NCI-H1436 (cell line): ENCODE data around the gene HDAC4.

Experiments
- DNase-seq: peaks from one replicate; lab custom pipeline; 2025; lab: John Stamatoyannopoulos, UW

Gene HDAC4

DNA sequence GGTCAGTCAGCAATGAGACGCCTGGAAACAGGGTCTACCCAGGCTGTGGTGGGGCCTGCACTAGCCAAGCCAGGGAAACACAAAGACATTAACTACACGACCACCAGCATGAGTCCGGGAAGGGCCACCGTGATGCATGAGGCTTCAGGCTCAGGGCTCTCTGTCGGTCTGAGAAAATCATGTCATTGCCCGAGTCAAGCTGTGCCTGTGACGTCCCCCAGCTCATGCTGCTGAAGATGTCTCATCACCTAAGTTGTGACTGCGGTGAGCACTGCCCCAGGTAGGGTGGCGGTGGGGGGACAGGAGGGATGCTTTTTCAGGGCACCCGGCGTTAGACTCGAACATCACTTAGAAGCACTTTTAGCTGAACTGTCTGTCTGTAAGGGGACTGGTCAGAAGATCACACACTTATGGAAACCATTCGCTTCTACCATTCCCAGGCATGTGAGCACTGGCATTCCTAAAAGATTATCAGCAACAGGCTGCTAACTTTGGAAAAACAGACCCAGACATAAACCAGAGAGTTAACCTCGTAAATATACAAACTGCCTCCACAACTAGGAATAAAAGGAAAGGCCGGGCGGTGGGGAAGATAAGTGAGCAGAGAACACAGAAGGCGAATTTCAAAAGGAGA is 234.5 kb downstream of the HDAC4 start:
- no peak for DNase-seq

DNA sequence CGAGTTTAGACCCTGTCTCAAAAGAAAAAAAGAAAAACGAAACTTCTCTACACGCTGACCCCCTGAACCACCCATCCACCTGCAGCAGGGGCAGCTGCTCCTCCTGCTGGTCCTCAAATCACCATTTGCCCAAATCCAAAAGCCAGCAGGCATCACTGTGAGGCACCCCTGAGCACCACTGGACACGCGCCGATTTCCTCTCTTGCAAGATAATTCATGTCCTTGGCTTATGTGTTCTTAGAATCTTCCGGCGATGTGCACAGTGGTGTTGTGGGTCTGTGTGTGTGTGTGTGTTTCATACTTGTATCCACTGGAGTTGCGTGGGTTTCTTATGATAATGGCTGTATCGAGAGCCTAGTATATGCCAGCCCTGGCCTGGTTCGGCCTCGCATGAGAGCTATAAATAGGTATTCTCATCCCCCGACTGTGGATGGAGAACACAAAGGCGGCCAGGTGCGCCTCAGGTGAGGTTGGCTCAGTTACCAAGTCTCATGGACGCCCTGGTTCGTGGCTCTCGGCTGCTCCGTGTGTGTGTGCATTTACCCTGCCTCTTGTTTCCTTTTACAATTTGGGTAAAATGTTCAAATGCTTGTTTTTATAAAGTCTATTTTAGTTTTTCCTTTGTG is 235.5 kb downstream of the HDAC4 start:
- DNase-seq = no peak

DNA sequence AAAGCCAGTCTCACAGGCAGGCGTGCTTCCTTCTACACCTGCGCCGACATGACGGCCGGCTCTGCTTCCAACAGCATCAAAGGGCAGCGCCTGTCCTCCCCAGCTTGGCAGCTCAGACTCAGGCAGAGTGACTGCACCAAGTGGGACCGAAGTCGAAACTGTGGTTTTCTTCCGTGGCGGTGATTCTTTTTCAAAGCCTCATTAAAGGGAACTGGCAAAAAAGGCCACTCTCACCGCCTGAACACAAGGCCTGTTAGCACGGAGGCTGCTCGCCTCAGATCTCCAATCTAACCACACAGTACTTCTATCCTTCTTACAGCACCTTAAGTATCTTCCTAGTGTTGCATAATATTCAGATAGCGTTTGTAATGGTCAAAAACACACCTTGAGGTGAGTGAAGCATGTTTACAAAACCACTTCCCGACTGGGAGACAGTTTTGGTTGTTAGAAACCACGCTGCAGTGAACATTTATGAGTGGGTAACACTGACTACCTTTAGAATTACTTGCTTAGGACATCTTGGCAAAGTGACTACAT is 236.4 kb downstream of the HDAC4 start:
- DNase-seq = no peak

DNA sequence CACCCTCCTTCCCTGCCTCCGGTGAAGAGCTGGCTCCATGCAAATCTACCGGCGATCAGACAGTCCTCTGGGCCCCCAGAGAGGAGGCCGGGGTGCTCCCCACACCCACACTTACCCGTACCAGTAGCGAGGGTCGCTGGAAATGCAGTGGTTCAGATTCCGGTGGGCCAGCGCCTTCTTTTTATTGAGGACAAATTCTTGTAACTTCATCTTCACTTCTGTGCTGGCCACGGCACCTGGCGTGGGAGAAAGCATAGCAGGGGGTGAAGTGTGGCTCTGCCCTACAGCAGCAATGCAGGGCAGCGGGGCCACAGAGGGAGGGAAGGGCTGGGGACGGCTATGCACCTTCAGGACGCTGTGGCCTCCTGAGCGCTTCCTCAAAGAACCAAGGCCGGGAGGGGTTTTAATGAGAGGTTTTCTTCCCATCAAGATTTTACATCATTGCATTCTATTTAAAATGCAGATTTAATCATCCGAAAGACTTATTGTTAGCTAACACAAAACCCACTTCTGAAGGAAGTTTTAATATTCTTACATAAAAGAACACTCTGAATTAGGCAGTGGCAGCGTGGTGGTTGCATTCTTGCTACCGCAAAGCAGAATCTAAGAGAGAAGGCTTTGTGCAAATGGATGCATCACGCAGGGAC is 237.0 kb downstream of the HDAC4 start:
- DNase-seq = no peak

DNA sequence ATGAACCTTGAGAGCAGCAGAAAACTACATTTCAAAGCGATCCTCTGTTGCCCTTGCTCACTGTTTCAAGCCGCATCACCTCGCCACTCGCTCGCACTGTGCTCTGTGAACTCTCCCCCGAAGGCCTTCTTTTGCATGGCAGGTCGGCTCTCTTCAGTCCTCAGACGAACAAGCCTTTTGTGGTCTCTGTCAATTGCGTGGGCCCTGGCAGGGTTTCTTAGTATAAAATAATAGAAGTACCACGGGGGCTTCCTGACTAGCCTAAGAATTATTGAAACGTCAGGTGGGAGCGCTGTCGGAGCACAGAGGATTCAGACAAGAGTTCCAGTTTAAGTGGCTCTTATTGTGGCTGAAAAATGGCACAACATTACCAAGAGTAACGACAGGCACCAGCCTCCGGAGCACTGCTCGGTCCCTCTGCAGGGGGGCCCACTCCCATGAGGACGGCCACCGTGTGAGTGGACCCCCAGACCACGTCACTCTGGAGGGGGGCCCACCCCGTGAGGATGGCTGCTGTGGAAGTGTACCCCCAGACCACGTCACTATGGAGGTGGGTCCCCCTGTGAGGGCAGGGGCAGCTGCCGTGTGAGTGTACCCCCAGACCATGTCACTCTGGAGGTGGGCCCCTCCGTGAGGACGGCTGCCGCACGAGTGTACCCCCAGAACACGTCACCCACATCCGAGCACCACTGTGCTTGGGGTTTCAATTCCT is 237.7 kb downstream of the HDAC4 start:
- no peak for DNase-seq

DNA sequence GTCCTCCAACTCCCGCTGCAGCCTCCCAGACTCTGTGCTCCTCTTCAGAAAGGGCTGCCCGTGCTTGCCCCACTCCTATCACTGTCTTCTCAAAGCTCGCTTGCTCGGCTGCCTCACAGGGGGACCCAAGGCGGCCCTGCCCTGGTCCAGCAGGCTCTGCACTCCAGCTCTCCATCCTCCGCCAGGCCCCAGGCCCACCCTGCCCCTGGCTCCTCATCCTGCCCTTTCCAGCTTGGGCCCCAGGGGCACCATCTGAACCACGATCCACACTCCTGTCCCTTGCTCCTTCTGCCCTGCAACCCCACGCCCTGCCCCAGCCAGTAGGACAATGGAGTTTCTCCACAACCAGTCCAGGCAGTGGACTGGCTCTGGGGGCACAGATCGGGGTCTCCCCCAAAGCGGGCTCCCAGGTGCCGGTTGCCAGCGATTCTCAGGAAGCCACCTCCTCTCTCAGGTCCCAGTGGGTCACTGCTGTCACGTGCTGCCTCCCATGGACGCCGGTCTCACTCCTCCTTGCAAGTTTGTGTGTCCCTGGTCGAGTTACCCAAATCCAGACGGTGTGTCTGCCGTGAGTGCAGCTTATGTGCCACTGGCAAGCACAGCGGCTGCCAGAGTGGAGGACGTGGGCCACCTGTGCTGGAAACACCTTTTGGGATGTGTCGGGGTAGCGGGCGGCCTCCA is 238.5 kb downstream of the HDAC4 start:
- no peak for DNase-seq

DNA sequence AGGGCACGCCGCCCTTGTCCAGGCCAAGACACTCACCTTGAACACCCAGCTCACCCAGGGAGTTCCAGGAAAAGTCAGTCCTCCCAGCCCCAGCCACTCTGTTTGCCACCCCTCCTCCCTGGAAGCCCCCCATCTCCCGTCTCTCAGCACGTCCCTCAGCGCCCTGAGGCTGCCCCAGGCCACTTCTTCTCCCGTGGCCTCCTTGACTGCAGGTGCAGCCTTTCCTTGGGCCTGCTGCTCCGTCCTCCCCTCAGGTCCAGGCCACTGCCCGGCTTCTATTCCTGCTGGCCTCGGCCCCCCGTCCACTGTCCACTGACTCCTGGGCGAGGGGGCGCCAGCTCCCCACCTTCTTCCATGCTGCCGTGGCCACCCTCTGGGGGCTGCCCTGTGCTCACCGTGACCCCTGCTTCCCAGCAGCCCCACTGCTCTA is 239.1 kb downstream of the HDAC4 start:
- no peak for DNase-seq

DNA sequence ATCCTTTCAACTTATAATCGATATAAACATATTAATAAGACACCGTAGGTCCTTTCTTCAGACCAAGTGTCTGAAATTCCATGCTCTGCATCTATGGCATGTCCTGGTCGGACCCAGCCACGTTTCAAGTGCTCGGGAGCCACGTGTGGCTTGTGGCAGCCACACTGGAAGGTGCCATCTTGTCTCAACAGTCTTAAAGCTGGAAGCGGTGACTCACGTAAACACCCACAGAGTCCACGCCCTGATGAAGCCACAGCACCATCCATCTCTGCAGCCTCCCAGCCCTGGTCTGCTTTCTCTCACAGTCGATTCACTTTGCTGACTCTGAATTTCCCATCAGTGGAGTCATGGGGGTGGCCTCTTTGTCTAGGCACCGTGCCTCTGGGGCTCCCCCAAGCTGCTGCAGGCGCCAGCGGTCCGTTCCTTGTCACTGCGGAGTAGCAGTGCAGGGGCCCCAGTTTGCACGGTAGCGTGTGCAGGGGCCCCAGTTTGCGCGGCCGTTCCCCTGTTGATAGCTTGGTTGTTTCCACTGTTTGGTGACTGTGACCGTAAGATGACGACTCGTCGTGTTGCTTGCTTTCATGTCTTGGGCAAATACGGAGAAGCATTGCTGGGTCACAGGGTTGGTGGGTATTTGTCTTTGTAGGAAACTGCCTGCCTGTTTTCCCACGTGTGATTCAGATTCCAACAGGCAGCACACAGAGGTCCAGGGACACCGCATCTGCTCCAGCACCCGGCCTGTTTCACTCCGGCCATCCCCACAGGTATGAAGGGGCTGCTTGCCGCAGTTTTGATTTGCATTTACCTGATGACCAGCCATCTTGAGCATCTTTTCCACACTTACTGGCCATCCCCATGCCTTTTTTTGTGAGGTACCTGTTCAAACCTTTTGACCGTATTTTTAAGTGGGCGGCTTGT is 240.3 kb downstream of the HDAC4 start:
- no peak for DNase-seq

DNA sequence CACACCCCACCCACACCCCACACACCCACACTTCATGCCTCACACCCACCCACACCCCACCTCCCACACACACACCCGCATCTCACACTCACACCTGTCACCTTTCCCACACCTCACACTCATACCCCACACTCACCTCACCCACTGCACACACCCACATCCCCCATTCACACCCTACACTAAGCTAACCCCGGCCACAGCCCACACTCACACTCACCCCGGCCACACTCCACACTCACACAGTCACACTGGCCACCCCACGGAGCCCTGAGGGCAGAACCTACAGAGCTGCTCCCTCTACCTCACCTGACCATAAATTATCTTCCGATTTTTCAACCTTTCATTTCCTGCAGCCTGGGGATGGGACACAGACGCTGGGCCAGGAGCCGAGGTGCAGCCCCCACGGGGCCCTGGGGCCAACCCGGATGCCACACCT is 241.3 kb downstream of the HDAC4 start:
- no peak for DNase-seq

DNA sequence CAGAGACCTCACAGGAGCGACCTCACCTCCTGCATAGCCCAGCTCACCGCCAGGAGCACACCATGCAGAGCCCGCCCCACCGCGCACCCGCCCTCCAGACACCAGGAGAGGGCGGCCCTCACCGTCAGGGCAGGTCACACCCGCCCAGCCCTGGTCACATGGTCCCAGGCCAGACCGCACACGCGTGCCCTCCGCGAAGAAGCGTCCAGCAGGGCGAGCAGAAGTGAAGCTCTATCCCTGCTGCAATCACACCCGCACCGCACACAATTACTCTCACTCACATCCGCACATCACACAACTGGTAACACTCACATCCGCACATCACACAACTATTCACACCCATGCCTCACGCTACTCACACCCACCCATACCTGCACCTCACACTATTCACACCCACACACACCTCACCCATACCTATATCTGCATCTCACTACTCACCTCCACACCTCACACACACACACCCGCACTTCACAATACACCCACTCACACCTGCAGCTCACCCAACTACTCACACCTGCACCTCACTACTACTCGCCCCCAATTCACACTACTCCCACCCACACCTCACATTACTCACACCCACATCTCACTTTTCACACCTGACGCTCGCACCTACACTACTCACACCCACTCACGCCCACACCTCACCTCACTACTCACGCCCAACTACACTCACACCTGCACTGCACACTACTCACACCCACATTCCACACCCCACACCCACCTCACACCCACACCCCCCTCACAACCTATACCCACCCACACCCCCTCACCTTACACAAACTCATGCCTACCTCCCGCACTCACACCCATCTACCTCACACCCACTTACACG is 242.0 kb downstream of the HDAC4 start:
- DNase-seq = no peak

DNA sequence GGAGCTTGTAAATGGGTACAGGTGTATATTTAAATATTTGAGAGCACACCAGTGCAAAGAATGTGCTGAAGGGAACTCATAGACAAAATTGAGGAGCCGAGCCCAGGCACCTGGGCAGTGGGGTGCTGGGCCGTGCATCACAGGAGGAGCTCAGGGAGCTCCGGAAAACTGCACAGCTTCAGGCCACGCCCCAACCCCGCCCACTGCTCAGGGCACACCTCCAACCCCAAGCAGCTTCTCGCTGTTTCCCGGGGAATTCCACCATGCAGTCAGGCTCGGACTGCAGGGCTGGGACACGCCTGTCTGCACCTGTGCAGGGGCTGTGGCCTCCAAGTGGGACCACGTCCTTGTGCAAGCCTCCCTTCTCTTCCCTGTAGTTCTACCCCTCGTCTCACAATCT is 243.0 kb downstream of the HDAC4 start:
- DNase-seq = no peak

DNA sequence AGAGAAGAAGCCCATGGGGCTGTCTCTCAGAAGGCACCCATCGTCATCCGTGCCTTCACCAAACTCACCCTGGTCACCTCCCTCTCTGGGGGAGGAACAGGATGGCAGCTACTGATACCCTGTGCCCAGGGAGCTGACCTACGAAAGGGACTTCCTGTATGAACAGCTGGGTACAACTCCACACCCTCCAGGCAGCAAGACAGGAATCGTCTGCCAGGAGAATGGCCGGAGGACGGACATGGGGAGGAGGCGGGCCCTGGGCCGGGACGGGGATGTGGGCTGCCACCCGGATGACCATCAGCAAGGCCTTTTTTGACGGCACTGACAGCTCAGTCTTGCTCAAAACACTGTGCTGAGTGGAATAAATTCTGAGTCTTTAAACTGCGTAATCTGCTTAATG is 243.6 kb downstream of the HDAC4 start:
- DNase-seq = no peak

DNA sequence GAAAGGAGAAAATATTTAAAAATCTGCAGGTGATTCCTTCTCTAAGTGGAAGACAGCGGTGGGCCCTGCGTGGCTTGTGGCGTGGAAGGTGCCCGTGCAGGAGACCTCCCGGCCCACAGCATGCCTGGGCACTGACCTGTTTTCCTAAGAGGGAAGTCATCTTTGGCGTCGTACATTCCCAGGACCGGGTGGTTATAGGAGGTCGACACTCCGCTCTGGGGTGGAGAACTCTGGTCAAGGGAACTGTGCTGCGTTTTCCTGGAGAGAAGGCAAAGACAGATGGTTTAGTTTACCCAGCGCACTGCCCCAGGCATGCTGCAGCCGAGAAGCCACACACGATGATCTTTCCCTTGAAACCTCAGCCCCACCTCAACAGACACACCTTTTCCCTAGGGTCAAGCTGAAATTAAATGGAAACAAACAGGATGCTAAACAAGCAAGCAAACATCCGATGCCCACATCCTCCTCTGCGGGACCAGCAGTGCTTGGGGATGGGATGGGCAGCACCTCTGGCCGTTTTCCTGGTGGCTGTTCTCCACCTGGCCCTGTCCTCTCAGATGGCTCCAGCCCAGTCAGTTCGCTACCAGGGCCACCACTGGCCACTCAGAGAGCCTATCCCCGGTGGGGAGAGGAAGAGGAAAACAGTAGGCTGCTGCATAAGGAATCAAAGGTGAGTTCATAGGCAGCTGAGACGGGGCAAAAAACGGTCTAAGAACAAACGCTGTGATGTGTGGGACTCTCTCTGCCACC is 244.1 kb downstream of the HDAC4 start:
- no peak for DNase-seq

DNA sequence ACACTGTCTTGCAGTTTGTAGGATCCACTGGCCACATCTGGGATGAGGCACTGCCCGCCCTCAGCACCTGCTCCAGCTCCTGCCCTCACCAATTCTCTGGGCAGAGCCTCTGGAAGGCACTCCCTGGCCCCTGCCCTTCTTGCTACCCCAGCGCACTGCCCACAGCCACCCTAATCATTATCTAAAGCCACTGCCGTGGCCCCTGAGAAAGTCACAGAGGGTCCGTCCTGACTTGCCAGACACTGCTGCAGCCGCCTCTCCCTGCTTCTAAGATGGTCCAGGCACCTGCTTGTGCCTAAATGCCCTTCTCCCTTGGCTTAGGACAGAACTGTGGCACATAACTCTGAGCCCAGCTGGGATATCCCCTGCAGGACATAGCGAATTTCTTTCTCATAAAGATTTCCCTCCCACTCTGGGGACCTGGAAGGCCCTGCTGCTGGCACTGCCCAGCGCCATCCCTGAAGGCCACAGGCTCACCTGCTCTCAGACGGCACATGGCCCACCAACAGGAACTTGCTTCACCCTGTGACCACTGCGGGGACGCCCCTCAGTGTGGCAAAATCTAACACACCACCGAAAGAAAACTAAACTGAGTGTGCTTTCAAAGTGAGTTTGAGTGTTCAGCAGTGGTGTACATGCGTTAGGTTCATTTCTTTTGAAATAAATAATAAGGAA is 244.9 kb downstream of the HDAC4 start:
- no peak for DNase-seq

DNA sequence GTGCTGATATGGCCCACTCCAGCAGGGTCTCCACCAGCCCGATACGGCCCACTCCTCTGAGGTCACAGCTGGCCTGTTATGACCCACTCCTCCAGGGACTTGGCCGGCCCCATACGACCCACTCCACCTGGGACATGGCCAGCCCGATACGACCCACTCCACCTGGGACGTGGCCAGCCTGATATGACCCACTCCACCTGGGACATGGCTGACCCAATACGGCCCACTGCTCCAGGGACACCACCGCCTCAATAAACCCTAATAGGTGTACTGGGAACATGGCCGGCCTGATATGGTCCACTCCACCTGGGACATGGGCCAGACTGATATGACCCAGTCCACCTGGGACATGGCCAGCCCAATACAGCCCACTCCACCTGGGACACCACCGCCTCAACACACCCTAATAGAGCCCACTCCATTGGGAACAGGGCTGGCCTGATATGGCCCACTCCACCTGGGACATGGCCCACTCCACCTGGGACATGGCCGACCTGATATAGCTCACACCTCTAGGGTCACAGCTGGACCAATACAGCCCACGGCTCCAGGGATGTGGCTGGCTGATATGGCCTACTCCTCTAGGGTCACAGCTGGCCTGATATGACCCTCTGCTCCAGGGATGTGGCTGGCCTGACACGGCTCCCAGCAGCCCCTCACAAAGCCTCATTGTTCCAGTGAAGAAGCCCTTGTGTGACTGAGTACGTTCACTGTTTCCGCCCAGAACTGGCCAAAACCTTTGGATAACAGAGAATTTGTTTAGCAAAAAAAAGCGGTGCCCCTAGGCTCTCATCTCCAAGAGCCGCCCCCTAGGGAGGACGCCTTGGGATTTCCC is 245.6 kb downstream of the HDAC4 start:
- DNase-seq = no peak

DNA sequence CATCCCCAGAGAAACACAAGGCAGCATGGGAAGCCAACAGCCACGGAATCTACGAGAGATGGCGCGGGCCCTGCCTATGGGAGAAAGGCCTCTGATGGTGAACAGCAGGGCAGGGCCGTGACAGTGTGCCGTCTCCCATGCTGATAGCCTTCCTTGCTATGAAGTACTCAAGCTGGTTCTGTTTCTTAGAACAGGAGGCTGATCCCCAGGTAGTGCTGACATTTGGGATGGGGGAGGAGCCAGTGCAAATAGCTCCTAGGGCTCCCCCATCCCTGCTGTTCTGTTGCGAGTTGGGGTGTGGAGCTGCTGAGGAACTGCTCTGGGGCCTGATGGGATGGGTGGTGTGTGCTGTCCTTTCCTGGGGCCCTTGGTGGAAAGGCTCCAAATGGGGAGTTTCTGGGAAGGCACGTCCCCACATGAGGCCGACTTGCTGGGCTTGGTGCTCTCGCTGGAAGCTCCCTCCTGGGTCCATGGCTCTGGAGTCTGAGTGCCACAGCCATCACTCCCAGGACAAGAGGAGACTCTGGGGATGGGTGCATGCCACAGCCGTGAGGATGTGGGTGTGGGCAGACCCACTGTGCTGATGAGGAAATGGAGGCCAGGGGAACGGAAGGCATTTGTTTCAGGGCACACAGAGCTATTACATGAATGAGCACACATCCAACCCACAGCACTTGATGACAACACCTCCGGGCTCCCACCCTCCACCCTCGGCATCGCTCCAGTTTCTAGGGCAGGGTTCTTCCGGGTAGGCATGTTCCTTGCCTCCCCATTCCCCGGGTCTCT is 246.8 kb downstream of the HDAC4 start:
- DNase-seq = no peak

DNA sequence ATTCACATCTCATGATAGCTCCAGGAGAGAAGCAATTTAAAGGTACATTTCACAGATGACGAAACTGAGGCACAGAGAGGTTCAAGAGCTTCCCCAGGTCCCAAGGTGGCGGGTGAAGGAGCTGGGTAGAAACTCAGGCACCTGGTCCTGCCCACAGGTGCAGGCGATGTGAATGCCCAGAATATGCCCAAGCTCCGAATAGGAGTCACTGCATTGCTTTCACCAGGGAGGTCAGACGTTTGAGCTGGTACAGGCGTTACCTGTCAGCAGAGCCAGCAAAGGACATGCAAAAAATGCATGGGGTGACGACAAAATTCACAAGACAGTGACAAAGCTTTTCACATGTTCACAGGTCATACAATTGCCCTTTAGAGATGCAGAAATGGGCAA is 247.9 kb downstream of the HDAC4 start:
- DNase-seq = no peak
